ENCODE data around the gene TMEM121B.
"Not testable (repeated sequence)": the region's sequence is repeated elsewhere in the genome, so short reads cannot be mapped to it uniquely, and the experiment has no call there.

Gene TMEM121B

GRCh38 chr22:17121233-17122195 lies at the start of gene TMEM121B:
TMEM121B (minus strand) TSS chr22:17121360; CDS start chr22:17121127, 233 bp downstream.
- DNase-seq (ENCODE audit: low read depth in 3 of 3, low spot score in 1 of 3), result no peak

- no peak for DNase-seq (ENCODE audit: low read depth in 3 of 3, low spot score in 1 of 3)
These were observed 46.3 kb upstream of the TMEM121B start for GRCh38 chr22:17167486-17167885.

- DNase-seq (ENCODE audit: low read depth in 3 of 3, low spot score in 1 of 3), result no peak
These were observed 43.3 kb upstream of the TMEM121B start for GRCh38 chr22:17164392-17165024.

DNA sequence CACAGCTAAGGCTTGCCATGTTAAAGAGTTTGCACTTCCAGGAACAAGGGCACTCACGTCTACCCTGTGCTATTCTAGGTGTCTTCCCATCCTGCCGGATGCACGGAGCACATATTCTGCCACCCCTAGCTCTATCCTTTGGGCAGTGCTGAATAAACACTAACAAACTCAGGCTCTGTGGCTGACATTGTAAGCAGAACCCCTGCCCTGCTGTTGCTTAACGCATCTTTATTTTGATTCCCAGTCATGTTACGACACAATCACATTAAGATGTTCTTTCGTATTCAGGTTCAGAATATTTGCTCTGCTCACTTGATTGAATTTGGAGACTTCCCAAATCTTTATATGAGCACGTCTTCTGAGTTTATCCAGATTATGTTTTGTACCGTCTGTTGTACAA lies 41.6 kb upstream of the TMEM121B start:
- no peak for DNase-seq (ENCODE audit: low read depth in 3 of 3, low spot score in 1 of 3)

DNA sequence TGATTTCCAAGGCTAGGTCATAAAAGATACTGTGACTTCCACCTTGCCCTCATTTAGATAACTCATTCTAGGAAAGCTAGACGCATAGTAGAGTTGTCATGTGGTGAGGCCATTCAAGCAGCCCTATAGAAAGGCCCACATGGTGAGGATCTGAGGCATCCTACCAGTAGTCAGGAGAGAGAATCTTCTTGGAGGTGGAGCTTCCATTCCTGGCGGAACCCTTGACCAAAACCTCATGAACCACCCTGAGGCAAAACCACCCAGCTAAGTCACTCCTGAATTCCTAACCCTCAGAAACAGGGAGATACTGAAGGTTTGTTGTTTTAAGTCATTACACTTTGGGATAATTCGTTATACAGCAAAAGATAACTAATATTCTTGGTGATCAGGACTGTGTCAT lies 40.8 kb upstream of the TMEM121B start:
- DNase-seq (ENCODE audit: low read depth in 3 of 3, low spot score in 1 of 3), result no peak

GRCh38 chr22:17159504-17159951 lies 38.4 kb upstream of the TMEM121B start:
- peak in 1 of 3 donors; percentile 58 for DNase-seq (ENCODE audit: low read depth in 3 of 3, low spot score in 1 of 3)

- peak; percentile 76 to 85 (median 79) for DNase-seq (ENCODE audit: low read depth in 3 of 3, low spot score in 1 of 3)
These were observed 37.7 kb upstream of the TMEM121B start, which contains the start of gene HDHD5 for GRCh38 chr22:17158568-17159503. HDHD5 (minus strand) TSS chr22:17159277; CDS start chr22:17159251, 26 bp downstream.

DNA sequence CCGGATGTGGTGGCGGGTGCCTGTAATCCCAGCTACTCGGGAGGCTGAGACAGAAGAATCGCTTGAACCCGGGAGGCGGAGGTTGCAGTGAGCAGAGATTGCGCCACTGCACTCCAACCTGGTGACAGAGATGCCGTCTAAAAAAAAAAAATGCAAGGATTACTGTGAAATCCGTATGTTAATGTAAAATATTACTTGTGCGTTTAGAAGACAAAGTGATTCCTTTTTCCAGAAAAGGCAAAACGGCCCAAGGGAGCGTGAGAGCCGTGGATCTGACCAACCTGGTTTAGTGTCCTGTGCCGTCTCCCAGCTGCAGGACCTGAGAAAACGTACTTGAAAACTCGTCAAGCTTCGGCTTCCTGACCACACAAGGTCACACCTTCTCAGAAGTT lies 37.0 kb upstream of the TMEM121B start:
- DNase-seq (ENCODE audit: low read depth in 3 of 3, low spot score in 1 of 3), result no peak

- DNase-seq (ENCODE audit: low read depth in 3 of 3, low spot score in 1 of 3), result no peak
These were observed 36.6 kb upstream of the TMEM121B start for GRCh38 chr22:17157714-17158113.

- no peak for DNase-seq (ENCODE audit: low read depth in 3 of 3, low spot score in 1 of 3)
These were observed 34.8 kb upstream of the TMEM121B start for GRCh38 chr22:17155941-17156340.

DNA sequence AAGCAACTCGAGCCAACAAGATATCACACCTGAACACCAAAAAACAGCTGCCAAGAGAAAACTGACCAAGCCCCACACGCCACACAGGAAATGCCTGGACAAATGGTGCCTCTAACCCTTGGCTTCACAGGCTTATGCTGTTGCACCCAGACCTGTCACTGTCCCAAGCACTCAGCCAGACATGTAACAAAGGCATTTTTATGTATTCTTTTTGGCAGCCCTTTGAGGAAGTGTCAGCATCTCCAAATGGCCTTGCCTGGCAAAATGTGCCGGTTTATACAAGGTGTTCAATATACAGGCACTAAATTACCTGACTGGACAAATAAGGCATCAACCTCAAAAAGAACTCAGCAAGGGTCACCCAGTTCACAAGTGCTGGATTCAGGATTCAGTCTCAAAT lies 31.8 kb upstream of the TMEM121B start:
- no peak for DNase-seq (ENCODE audit: low read depth in 3 of 3, low spot score in 1 of 3)

GRCh38 chr22:17152340-17152739 lies 31.2 kb upstream of the TMEM121B start:
- no peak for DNase-seq (ENCODE audit: low read depth in 3 of 3, low spot score in 1 of 3)

- DNase-seq (ENCODE audit: low read depth in 3 of 3, low spot score in 1 of 3), result no peak
These were observed 28.1 kb upstream of the TMEM121B start for GRCh38 chr22:17149076-17149815.

DNA sequence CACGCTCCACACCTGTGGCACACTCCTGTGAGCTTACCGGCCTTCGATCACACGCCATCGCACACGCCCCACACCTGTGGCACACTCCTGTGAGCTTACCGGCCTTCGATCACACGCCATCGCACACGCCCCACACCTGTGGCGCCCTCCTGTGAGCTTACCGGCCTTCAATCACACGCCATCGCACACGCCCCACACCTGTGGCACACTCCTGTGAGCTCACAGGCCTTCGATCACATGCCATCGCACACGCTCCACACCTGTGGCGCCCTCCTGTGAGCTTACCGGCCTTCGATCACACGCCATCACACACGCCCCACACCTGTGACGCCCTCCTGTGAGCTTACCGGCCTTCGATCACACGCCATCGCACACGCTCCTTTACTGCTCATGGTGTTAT lies 26.3 kb upstream of the TMEM121B start:
- DNase-seq (ENCODE audit: low read depth in 3 of 3, low spot score in 1 of 3), result not testable (repeated sequence)

GRCh38 chr22:17145021-17145680 lies 24.0 kb upstream of the TMEM121B start:
- no peak for DNase-seq (ENCODE audit: low read depth in 3 of 3, low spot score in 1 of 3)

- no peak for DNase-seq (ENCODE audit: low read depth in 3 of 3, low spot score in 1 of 3)
These were observed 22.7 kb upstream of the TMEM121B start for GRCh38 chr22:17143826-17144225.

GRCh38 chr22:17143101-17143500 lies 21.9 kb upstream of the TMEM121B start:
- no peak for DNase-seq (ENCODE audit: low read depth in 3 of 3, low spot score in 1 of 3)

DNA sequence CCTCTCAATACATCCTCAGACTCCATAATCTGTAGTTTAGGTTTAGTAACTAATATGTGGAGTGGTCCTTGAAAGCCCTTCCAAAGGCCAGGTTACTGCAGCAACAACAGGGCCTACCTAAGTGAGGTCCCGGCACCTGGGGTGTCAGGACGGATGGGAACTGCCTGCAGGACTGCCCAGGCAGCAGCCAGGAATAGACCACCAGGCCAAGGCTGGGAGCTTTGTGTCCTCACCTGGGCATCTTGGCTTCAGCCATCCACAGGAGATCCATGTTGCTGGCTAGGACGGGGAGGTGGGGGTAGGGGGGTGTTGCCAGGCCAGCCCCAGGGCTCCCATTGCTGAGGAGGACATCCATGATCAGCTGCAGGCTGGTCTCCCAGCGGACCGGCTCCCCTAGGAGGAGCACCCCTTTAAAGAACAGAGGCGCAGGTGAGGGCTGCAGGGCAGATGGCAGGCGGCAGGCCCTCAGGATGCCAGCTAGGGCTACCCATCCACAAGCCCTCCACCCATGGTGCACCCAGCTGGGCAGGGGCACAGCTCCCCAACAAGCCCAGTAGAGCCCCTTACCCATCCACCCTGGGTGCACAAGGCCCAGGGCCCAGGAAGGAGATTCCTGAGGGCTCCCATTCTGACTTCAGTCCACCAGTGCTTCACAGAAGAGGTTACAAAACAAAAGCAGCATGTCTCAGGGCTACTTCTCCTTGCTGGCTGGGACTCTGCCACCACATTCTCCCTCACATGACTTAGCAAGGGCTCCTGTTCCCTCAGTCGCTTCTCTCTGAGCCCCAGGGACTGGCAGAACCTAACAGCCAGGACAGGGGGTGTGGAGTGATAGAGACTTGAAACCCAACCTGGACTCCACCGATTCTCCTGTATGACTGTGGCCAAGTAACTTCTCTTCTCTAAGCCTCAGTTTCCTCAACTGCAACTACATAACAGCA lies 19.9 kb upstream of the TMEM121B start:
- no peak for DNase-seq (ENCODE audit: low read depth in 3 of 3, low spot score in 1 of 3)

DNA sequence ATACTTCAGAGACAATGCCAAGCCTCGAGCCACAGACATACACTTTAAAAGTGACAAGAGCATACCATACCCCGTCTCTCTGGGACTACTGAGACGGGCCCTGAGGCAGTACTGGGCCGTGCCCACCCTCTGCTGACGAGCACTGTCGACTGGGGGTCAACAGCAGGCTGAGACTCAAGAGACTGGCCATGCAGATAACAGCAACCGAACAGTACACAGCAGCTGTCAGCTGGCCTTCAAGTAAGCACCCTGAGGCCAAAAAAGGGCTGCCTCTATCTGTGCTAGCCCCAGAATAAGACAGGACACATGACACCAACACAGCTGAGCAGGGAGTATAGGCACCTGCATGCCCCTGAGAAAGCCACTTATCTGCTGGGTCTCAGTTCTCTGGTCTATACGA lies 18.9 kb upstream of the TMEM121B start:
- no peak for DNase-seq (ENCODE audit: low read depth in 3 of 3, low spot score in 1 of 3)

All from stimulated activated CD4-positive, alpha-beta T cell treated with anti-CD3 and anti-CD28 coated beads, TNF-alpha, amount 100 ng/mL, for 1 hour (primary cell).